ENCODE results near the gene PPARA.
"Not testable (repeated sequence)": the region's sequence is repeated elsewhere in the genome, so short reads cannot be mapped to it uniquely, and the experiment has no call there.

Gene PPARA

DNA sequence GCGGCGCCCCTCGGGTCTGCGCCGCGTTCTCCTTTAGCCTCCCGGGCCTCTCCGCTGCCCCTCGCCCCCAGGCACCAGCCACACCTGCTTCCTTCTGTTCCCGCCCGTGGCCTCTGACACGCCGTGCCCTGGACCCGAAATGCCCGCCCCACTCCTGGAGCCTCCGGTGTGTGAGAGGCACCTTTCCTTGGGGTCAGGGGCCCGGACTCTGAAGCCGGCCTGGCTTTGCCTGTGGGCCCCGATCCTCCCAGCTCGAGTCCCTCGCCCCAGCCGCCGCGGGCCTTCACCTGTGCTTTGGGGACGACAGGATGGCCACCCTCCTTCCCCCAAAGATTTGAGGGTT, 100.4 kb downstream of the PPARA start:
- no peak for DNase-seq

DNA sequence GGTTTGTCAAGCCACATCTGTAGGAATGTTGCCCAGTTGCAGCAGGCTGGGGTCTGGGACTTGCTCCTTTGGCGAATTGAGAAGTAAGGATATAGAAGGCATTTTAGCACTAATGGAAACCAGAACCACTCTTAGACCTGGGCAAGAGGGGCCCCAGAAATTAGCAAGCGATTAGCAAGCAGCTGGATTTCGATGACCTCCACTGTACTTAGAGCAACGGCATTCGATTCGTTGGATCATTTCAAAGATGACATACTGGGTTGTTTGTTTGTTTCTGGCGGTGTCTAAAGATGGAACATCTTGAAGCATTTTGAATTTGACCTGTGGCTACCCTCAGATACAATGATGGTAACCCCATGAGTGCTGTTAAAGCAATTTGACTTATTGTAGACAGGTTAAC, 100.9 kb downstream of the PPARA start:
- no peak for DNase-seq

DNA sequence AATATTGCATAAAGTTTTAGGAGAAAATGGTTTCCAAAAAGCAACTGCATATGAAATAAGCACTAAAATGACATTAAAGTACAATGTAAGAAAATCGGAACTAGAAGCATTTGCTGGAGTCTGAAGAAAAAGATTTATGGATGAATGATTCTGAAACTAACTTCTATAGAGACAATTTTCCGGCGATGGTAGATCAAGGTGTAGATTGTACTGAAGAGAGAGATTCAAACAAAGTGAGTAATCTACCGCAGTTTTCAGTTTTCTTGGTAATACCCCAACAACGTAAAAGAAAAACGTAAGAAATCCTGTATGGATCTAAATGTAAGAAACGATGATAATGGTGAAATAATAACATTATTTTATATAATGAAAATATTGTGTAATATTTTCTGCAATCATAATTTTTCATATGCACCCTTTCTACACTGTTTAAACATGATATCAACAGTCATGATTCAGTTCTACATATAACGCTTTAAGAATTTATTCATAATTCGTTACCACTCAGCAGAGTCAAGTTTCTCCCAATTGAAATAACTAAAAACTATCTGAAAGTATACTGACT, 101.6 kb downstream of the PPARA start:
- no peak for DNase-seq

DNA sequence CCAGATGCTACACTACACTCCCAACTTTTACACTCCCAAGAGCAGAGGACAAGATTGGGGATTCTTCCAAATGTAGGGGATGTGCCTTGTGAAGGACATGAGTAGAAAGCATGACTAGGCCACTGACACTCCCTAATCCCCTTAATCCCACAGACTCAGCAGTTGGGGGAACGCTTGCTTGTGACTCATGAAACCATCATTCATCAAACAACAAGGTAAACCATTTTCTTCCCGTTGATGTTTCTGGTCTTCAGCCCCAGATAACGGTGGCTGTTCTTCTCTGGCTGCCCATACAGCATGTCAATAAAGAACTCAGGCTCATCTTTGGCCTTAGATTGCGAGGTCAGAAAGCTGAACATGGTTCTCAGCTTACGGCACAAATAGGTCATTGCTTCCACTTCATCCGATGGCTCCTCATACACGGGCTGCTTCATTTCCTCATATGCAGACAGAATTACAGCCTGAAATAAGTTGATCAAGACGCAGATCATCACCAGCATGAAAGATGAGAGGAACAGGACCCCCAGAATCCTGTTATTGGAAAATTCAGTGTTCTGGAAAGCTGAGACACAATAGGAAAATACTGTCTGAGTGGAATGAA, 106.1 kb downstream of the PPARA start:
- DNase-seq: no peak

DNA sequence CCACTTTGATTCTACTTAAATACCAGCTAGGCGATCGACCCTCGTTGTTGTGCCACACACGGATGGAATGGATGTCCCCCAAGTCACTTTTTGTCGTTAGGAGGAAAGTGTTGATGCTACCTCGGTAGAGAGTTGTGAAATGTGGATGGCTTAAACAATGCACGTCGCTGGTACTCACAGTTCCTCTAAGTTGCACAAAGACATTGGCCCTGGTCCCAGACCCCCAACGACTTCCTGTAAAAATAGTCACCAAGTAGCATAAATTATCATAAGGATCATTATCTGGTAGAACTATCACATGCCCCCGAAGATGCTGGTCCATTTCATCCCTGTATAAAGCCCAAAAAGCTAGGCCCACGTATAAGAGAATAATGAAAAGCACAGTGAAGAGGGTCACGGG, 109.0 kb downstream of the PPARA start:
- DNase-seq: no peak

DNA sequence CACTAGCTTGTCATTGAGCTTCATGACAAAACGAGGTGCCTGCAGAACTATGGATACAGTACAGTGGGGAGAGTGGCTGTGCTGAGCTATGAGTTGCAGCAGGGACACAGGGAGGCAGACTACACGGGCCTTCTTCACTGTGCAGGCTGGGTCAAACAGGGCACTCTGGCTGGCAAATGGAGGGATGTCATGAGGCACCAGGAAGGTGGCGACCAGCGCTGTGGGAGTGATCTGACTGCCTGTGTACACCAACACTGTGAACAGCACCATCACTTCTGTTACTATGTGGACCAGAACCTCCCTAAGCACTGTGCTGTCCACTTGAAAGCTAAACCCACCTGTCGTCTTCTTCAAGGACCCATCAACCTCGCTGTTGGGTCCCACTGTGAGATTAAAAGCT, 109.7 kb downstream of the PPARA start:
- no peak for DNase-seq

DNA sequence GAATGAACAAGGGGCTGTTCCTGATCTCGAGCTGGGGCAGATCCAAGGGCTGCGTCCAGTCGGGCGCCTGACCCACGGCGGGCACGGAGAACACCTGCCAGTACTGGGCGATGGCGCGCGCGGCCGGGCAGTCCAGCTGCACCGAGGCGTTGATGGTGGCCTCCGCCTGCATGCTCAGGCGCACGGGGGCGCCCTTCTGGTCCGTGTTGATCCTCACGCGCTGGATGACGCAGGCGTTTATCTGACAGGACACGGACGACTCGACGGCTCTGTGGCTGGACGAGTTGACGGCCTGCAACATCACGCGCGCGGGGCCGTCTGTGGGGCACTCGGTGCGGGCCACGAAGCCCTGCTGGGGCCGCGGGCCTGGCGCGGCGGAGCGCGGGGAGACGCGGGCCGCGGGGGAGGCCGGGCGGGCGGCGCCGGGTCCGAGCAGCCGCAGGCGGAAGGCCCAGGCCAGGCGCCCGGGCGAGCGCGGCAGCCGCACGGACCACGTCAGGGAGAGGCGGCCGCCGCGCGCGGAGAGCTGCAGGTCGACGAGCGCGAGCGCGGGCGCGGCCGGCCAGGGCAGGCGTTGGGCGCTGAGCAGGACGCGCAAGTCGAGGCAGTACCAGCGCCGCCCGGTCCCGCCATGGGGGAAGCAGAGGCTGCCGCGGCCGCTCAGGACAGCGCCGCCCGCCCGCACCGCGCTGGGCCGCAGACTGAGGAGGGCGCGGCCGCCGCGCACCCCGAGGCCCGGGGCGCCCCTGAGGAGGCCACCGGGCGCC, 112.3 kb downstream of the PPARA start:
- peak; percentile 34 for DNase-seq

DNA sequence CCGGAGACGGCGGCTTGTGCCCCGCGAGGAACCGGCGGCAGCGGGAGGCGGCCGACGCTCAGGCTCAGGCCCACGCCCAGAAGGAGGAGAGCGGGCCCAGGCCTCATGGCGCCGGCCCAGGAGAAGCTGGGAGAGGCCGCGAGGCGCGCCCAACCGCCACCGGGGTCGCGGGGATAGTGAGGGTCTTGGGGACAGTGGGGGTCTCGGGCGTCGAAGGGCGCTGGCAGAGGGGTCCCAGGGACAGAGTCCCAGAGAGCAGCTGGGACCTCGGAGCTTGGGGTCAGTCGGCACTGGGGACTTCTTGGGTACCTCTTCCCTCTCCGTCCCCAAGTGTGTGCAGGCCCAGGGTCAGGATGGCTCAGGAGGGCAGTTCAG, 112.9 kb downstream of the PPARA start, which contains the start of gene PKDREJ:
Gene PKDREJ, minus strand, starts transcription at position 128 of the 375 bp plus-strand sequence. Its CDS starts 21 bp downstream, at position 107.
- no peak for DNase-seq

DNA sequence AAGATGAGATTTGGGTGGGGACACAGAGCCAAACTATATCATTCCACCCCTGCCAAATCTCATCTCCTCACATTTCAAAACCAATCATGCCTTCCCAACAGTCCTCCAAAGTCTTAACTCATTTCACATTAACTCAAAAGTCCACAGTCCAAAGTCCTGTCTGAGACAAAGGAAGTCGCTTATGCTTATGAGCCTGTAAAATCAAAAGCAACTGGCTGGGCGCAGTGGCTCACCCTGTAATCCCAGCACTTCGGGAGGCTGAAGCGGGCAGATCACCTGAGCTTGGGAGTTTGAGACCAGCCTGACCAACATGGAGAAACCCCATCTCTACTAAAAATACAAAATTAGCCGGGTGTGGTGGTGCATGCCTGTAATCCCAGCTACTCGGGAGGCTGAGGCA, 114.2 kb downstream of the PPARA start:
- not testable (repeated sequence) for DNase-seq

DNA sequence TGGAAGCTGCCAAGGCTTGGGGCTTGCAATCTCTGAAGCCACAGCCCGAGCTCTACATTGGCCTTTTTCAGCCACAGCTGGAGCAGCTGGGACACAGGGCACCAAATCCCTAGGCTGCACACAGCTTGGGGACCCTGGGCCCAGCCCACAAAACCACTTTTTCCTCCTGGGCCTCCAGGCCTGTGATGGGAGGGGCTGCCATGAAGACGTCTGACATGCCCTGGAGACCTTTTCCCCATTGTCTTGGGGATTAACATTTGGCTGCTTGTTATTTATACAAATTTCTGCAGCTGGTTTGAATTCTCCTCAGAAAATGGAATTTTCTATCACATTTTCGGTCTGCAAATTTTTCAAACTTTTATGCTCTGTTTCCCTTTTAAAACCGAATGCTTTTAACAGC, 115.3 kb downstream of the PPARA start:
- DNase-seq: not testable (repeated sequence)

DNA sequence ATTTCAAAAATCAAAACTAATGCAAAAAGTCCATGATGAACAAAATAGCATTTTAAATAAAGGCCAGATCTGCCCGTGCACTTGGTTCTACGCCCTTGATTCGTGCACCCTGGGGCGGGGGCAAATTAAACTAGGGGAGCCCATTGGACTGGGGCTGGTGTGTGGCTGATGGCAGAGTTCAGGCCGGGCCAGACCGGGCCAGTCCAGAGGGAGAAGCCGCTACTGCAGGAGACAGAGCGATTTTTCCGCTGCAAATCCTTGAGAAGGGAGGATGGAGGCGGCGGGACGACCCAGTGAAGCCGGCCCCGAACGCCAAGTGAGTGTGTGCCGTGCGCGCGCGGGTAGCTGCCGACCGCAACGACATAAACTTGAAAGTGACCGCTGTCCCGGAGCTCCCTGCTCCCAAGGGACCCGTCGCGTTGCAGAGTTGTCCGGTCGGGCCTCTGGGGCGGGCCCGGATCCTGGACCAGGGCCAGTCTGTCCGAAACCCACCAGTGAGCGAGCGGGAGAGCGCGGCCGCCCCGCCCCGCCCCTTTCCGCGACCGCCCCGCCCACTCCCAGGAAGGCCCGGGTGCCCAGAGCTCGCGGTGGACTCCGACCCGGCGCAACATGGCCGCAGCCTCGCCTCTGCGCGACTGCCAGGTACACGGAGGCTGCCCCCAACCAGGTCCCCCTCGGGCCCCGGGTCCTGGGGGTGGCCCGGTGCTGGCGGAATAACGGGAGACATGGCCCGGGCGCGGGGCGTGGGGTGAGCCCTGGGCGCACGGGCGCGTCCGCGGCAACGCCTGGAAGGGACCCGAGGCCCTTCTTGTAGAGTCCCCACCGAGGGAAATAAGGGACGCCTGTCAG, 117.3 kb downstream of the PPARA start, which contains the start of gene TTC38:
Gene TTC38, plus strand, starts transcription at position 578 of the 849 bp plus-strand sequence. Its CDS starts 32 bp downstream, at position 610.
- DNase-seq: peak; percentile 69

DNA sequence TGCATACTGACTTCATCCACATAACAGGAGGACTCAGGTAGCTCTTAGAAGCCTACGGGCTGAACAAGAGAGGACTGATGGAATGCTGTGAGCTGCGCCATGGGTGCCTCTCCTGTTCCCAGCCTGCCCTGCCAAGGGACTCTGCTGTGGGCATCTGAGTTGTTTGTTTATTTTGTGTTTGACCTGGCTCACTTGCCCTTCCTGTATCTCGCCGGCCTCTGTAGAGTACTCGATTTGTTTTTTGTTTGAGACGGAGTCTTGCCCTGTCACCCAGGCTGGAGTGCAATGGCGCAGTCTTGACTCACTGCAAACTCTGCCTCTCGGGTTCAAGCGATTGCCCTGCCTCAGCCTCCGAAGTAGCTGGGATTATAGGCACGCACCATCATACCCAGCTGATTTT, 119.2 kb downstream of the PPARA start:
- DNase-seq: no peak

DNA sequence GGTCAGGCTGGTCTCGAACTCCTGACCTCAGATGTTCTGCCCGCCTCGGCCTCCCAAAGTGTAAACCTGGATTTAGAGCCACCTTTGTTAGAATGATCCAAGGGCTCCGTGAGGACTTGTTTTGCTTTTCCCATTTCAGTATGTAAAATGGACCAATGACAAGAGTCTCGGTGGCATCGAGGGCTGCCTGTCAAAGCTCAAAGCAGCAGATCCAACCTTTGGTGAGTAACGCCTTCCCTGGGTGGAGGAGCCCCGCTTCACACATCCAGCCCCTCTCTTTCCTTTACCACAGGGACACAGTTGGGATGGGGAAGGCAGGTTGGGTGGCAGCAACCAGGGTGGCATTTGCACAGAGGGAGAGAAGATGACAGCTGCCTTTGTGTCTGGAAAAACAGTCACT, 121.9 kb downstream of the PPARA start:
- DNase-seq: no peak

DNA sequence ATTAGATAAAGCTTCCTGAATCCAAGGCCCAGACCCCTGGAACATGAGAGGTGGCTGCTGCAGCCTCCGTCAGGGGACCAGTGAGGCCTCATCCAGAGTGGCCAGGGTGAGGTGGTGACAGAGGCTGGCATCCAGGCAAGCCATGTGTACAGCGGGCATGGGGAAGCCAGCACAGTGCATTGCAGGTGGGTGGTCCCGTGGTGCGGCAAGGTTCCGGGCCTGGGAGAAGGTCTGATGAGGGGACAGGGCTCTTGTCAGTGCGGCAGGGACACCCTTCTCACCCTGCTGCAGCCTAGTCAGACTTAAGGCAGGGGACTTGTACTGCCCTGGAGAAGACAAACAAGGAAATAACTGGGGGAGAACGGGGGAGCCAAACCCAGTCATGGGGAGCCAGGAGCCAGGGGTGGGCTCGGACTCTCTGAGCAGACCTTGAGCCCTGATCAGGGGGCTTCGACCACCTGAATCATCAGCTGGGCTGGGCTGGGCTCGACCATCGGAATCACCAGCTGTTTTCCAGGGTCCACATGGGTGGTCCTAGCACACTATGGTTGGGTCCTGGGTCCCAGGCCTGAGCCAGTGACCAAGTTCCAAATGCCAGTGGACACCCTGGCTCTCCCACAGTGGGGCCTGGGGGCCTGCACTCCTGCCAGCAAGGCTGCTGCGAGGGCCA, 122.6 kb downstream of the PPARA start:
- no peak for DNase-seq

DNA sequence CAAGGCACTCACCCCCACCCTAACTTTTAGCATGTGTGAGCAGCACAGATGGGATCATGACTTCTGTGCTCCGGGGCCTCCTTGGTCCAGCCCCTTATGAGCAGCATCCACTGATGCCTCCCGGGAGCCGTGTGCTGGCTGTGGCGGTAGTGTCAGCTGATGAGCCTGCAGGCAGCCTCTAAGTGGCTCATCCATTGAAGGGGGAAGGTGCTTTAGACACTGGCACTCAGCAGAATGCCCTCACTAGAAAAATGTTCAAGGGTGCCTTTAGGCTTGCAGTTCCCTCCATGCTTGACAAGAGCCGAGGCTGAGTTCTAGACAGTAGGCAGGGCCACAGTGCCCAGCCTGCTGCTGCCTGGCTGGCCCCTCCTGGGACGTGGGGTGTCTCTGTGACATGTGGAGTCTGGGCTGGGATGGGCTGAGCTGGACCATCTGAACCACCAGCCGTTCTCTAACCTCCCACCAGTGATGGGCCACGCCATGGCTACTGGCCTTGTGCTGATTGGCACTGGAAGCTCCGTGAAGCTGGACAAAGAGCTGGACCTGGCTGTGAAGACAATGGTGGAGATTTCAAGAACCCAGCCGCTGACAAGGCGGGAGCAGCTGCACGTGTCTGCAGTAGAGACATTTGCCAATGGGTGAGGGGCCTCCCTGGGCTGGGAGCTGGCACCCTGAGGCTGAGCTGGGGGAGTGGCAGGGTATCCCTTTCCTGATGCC, 123.3 kb downstream of the PPARA start:
- no peak for DNase-seq

DNA sequence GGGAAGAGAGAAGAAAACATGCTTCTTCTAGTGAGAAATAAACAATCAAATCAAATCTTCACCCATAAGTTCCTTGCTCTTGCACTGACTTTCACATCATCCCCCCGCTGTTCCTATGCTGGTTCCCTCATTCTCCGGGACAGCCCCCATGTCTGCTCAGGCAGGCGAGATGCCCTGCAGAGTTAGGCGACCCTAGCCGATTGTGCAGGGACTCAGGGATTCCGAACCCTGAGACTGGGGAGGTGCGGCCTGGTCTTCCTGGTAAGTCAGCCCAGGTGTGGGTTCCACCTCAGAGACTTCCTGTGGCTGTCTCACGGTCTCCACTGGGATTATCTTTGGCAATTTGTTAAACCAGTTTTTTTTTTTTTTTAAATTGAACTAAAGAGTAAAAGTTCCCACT, 124.1 kb downstream of the PPARA start:
- no peak for DNase-seq

DNA sequence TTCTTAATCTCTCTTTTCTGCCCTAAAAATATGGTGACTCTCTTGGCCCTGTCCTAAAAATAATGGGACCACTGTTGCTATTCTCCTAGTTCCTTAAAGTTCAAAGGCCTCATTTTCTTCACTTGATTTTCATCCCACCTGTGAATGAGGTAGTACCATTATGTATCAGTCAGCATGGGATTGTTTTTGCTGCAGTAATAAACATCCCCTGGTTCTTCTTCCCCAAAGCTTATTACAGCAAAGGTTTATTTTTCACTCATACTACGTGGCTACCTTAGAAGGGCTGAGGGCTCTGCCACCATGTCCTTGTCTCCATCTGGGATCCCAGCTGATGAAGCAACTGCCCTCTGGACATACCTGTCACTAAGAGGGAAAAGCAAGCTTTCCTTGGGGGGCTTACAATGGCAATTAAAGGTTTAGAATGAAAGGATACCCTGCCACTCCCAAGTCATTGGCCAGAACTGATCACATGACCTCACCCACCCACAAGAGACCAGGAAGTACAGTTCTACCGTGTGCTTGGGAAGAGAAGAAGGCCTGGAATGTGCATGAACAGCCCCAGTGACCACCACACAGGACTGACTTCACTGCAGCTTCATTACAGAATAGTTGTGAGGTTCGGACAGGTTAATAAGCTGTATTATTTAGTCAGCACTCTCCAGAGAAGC, 125.3 kb downstream of the PPARA start:
- no peak for DNase-seq

DNA sequence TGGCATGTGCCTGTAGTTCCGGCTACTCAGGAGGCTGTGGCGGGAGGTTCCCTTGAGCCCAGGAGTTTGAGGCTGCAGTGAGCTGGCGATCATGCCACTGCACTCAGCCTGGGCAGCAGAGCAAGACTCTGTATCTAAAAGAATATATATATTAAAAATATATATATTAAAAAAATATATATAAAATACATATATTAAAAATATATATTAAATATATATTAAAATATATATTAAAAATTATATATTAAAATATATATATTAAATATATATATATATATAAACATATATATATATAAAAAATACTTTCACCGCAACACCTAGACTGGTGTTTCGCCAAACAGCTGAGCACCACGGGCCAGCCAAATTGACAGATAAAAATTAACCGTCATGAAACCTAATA, 126.2 kb downstream of the PPARA start:
- no peak for DNase-seq

DNA sequence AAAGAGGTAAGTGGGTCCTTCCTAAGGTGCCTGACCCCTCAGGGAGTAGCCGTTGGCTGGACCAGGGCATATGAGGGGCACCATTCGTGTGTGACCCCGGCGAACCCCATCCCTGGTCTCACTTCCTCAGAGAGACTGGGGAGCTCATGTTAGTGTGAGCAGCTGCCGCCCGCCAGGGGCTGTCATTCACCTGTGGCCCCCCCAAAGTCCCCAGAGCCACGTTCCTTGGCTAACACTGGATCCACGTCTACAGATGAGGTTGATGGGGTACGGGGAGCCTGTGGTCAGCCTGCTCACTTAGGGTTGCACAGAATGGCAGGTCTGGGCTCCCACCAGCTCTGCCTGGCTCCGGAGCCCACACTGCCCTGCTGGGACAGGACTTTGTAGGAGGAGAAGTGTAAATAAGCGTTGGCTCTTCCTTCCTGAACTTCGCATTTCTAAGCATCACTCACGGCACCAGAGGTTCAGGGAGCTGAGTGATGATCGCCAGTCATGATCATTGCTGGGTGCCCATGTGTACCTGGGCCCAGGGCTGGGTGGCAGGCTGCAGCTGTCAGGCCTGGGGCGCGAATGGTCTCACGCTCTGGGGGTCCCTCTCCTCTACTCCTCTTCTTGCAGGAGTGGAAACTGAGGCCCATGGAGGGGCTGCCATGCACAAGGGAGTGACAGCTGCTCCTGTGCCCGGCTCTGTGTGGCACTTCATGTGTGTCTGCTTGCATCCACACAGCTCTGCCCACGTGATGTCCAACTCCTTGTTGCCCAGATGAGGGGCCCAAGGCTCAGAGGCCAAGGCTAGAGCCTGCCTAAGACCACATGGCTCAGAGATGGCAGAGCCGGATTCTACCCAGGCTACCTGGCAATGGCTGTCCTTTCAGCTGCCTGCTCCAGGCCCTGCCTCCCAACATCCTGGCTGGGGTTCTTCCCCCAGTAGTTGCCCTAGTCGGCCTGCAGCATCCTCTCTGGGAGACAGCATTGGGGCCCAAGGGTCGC, 128.6 kb downstream of the PPARA start:
- DNase-seq: no peak

Measured in CD4-positive, alpha-beta T cell treated with Interleukin-6 for 4 hours (primary cell).